K562 (cell line): ENCODE data around the gene PCDH12. TPM values are rescaled to one million over a fixed set of nuclear protein-coding genes. Genes with fewer than 3 reads are reported as not detected.

Experiments used
- CREB3L1 ChIP-seq: fragments of 450-650 bp; IDR thresholded peaks from 2 replicates; pipeline ENCODE4 v1.6.1; 2014; ENCODE audit warnings: low read depth, mild to moderate bottlenecking, moderate library complexity, borderline replicate concordance
- HSF4 ChIP-seq: fragments of 250-450 bp; sonication (Bioruptor Pico); IDR thresholded peaks from 2 replicates; pipeline ENCODE4 v2.1.2; 2022; ENCODE audit warnings: mild to moderate bottlenecking, moderate library complexity, borderline replicate concordance
- OTX1 ChIP-seq: fragments of 450-650 bp; formaldehyde crosslinking; IDR thresholded peaks from 2 replicates; pipeline ENCODE4 v1.4.0; 2022; ENCODE audit warnings: mild to moderate bottlenecking
- POU5F1 ChIP-seq: fragments of 150-350 bp; IDR thresholded peaks from 2 replicates; pipeline ENCODE4 v1.6.1; 2014; ENCODE audit warnings: borderline replicate concordance, low read length, low read depth, mild to moderate bottlenecking; ENCODE audit not compliant: partially characterized antibody
- ZBTB12 ChIP-seq: fragments of 250-450 bp; sonication (Bioruptor Pico); IDR thresholded peaks from 2 replicates; pipeline ENCODE4 v1.4.0; 2020
- ZBTB17 ChIP-seq: fragments of 450-650 bp; formaldehyde crosslinking; IDR thresholded peaks from 2 replicates; pipeline ENCODE4 v1.4.0; 2020; ENCODE audit warnings: mild to moderate bottlenecking
- ZNF318 ChIP-seq, 2 experiments: fragments of 450-650 bp; IDR thresholded peaks; 2 replicates each; pipeline ENCODE4 v1.6.1; 2016; ENCODE audit warnings: mild to moderate bottlenecking in 2 of 2, borderline replicate concordance in 1 of 2, low read depth in 1 of 2, moderate library complexity in 1 of 2
- ZNF431 ChIP-seq: sonication (generic); formaldehyde crosslinking; IDR thresholded peaks from 2 replicates; pipeline ENCODE4 v1.8.0; 2022; ENCODE audit warnings: mild to moderate bottlenecking, missing genetic modification reagents
- ZNF592 ChIP-seq: fragments of 450-650 bp; IDR thresholded peaks from 2 replicates; pipeline ENCODE4 v1.6.1; 2017; ENCODE audit warnings: antibody characterized with exemption, mild to moderate bottlenecking
- polyA plus RNA-seq, 8 experiments: library from polyadenylated mRNA; depleted of rRNA in 4 of 8; stranded (reverse) in 5 of 8; unstranded in 3 of 8; fragments of >200 nt; fragmentation: Nextera tagmentation in 2 of 8; fragmentation: Illumina TruSeq in 1 of 8; extraction: Ambion mirVana in 2 of 8; extraction: Trizol in 1 of 8; gene quantifications; 2 replicates each; pipeline versions ENCODE4 v1.2.1 to v1.2.3, GENCODE V29; 2011 to 2014; ENCODE audit warnings: inconsistent platforms in 1 of 8, missing spikeins in 1 of 8
- total RNA-seq, 7 experiments: library from RNA; depleted of rRNA in 6 of 7; stranded (reverse); fragments of >200 nt in 6 of 7; fragmentation: Illumina TruSeq in 2 of 7; extraction: Trizol in 2 of 7; gene quantifications; 2 replicates each; pipeline versions ENCODE4 v1.2.1 to v1.2.3, GENCODE V29; 2011 to 2021; ENCODE audit warnings: low replicate concordance in 1 of 7

The PCDH12 gene
- total and polyA plus RNA-seq, 9 of the 15 experiments (the other 6 are each of a cell fraction or from before 2014, with no cell fraction given), result 0.01 to 0.04 (median 0.01) TPM; not detected in 4

GRCh38 chr5:141923448-141924313 is 34.3 kb downstream of the PCDH12 start, which contains the start of gene DELE1 (continued):
- TF ChIP-seq ZNF318 (IDR thresholded peaks at IDR 0.05; ENCODE audit: borderline replicate concordance in 1 of 2, low read depth in 1 of 2) (no peak), ZBTB17 (CRISPR knock-in tag) (0 out of 2 replicates have a peak, but pooled peaks have one; percentile 41), ZNF592 (peak; percentile 73), ZNF431 (CRISPR knock-in tag) (peak; percentile 84), OTX1 (CRISPR knock-in tag) (0 out of 2 replicates have a peak, but pooled peaks have one; percentile 41), CREB3L1 (peak; percentile 87; the same call in 1 of the 2 replicates), ZBTB12 (CRISPR knock-in tag) (peak; percentile 4; the same call in 1 of the 2 replicates), HSF4 (CRISPR knock-in tag) (no peak), POU5F1 (peak; percentile 8)
